22Rv1 (cell line): Measurements from ENCODE around the gene OTX2.

ENCODE experiments used
- H3K27ac ChIP-seq: fragments of 450-650 bp; 2 replicates; pipeline ENCODE4 v1.5.1; 2017
- CTCF ChIP-seq: fragments of 450-650 bp; IDR thresholded peaks from 2 replicates; pipeline ENCODE4 v1.5.1; 2017; ENCODE audit warnings: mild to moderate bottlenecking
- ZFX ChIP-seq: fragments of 450-650 bp; IDR thresholded peaks from 2 replicates; pipeline ENCODE4 v1.6.1; 2017; ENCODE audit warnings: antibody characterized with exemption, borderline replicate concordance

Gene OTX2

GRCh38 chr14:56810147-56810719 is at the start of gene OTX2:
Gene OTX2, minus strand, starts transcription at chr14:56810479. Its CDS starts 5,023 bp downstream, at chr14:56805456.
- TF ChIP-seq ZFX (no peak), CTCF (no peak)
- H3K27ac ChIP-seq, result no peak within 1 kb of the TSS

- TF ChIP-seq CTCF, result no peak
- no peak for TF ChIP-seq ZFX
- H3K27ac ChIP-seq, result no peak overlapping the region
These were observed 48.1 kb upstream of the OTX2 start for GRCh38 chr14:56858422-56858821.

GRCh38 chr14:56857216-56857615 is 46.9 kb upstream of the OTX2 start:
- no peak overlapping the region for H3K27ac ChIP-seq
- TF ChIP-seq ZFX (no peak), CTCF (no peak)

- H3K27ac ChIP-seq, result no peak overlapping the region
These were observed 45.7 kb upstream of the OTX2 start for GRCh38 chr14:56855891-56856461.

GRCh38 chr14:56854325-56854724 is 44.0 kb upstream of the OTX2 start:
- TF ChIP-seq ZFX, result no peak
- no peak for TF ChIP-seq CTCF
- H3K27ac ChIP-seq, result peak overlapping the region; percentile 56

More at GRCh38 chr14:56855891-56856461, 45.7 kb upstream of the OTX2 start:
- TF ChIP-seq ZFX, result no peak
- no peak for TF ChIP-seq CTCF

GRCh38 chr14:56846970-56847930 is 37.0 kb upstream of the OTX2 start:
- no peak for TF ChIP-seq CTCF
- no peak for TF ChIP-seq ZFX
- H3K27ac ChIP-seq, result no peak overlapping the region
